Type B pancreatic cell (in vitro differentiated cells): ENCODE measurements around the gene DOCK2. TPM values are rescaled to one million over a fixed set of nuclear protein-coding genes. Genes with fewer than 3 reads are reported as not detected.

ENCODE experiments used
- DNase-seq: peaks from one replicate; pipeline ENCODE4 v3.0.0; 2021; ENCODE audit warnings: mixed read lengths; ENCODE audit not compliant: unreplicated experiment; ENCODE audit errors: extremely low spot score
- H3K27ac Mint-ChIP-seq: 2 replicates; pipeline ENCODE4 v1.8.0; 2021; ENCODE audit warnings: mild to moderate bottlenecking, mixed read lengths
- H3K27me3 Mint-ChIP-seq: 2 replicates; pipeline ENCODE4 v1.8.0; 2021; ENCODE audit warnings: mixed read lengths
- H3K36me3 Mint-ChIP-seq: 2 replicates; pipeline ENCODE4 v1.8.0; 2021; ENCODE audit warnings: mixed read lengths
- H3K4me1 Mint-ChIP-seq: one replicate; pipeline ENCODE4 v1.8.0; 2021; ENCODE audit warnings: mixed read lengths; ENCODE audit not compliant: unreplicated experiment
- H3K4me3 Mint-ChIP-seq: 2 replicates; pipeline ENCODE4 v1.8.0; 2021; ENCODE audit warnings: mild to moderate bottlenecking, mixed read lengths
- H3K9me3 Mint-ChIP-seq: 2 replicates; pipeline ENCODE4 v1.8.0; 2021; ENCODE audit warnings: mixed read lengths
- CTCF ChIP-seq: fragments of 200-600 bp; sonication (generic); conservative IDR thresholded peaks from 2 replicates; pipeline ENCODE4 v1.5.0; 2021; ENCODE audit warnings: antibody characterized with exemption, mild to moderate bottlenecking
- total RNA-seq: library from RNA; stranded (reverse); gene quantifications from 2 replicates; pipeline ENCODE4 v1.2.1, GENCODE V29; 2021; ENCODE audit warnings: low replicate concordance

DOCK2 gene
- total RNA-seq, 1 donor from 2014 or later = 0.82 TPM

- no peak for TF ChIP-seq CTCF
- Mint-ChIP-seq H3K27ac (no peak overlapping the region), H3K4me1 (no peaks in the 10 kb centered on the region), H3K9me3 (peaks cover 5% of the 10 kb centered on the region), H3K4me3 (no peak overlapping the region), H3K36me3 (no peaks in the 10 kb centered on the region), H3K27me3 (peaks cover 37% of the 10 kb centered on the region)
- DNase-seq = no peak
Observed at GRCh38 chr5:169631360-169631759, 5.7 kb upstream of the DOCK2 start.

- Mint-ChIP-seq H3K4me1 (no peaks in the 10 kb centered on the region), H3K27me3 (peaks cover 49% of the 10 kb centered on the region)
- TF ChIP-seq CTCF = no peak
Observed at GRCh38 chr5:169632946-169633345, 4.1 kb upstream of the DOCK2 start.

GRCh38 chr5:169634606-169635005 lies 2.5 kb upstream of the DOCK2 start:
- Mint-ChIP-seq H3K27me3 (peaks cover 62% of the 10 kb centered on the region), H3K27ac (no peak overlapping the region), H3K4me1 (no peaks in the 10 kb centered on the region), H3K4me3 (no peak overlapping the region), H3K36me3 (no peaks in the 10 kb centered on the region), H3K9me3 (peaks cover 5% of the 10 kb centered on the region)
- no peak for DNase-seq
- no peak for TF ChIP-seq CTCF

More at GRCh38 chr5:169632946-169633345, 4.1 kb upstream of the DOCK2 start:
- H3K4me3 Mint-ChIP-seq = no peak overlapping the region
- peaks cover 5% of the 10 kb centered on the region for H3K9me3 Mint-ChIP-seq
- H3K27ac Mint-ChIP-seq = no peak overlapping the region
- no peaks in the 10 kb centered on the region for H3K36me3 Mint-ChIP-seq
- DNase-seq = no peak

GRCh38 chr5:169635936-169636335 lies 1.1 kb upstream of the DOCK2 start:
- DNase-seq = no peak
- no peak overlapping the region for H3K4me3 Mint-ChIP-seq
- no peak for TF ChIP-seq CTCF
- H3K9me3 Mint-ChIP-seq = peaks cover 10% of the 10 kb centered on the region
- H3K27ac Mint-ChIP-seq = no peak overlapping the region
- no peaks in the 10 kb centered on the region for H3K4me1 Mint-ChIP-seq
- H3K27me3 Mint-ChIP-seq = peaks cover 66% of the 10 kb centered on the region
- H3K36me3 Mint-ChIP-seq = no peaks in the 10 kb centered on the region

- H3K27ac Mint-ChIP-seq = no peak overlapping the region
- DNase-seq = no peak
- H3K36me3 Mint-ChIP-seq = no peaks in the 10 kb centered on the region
- H3K27me3 Mint-ChIP-seq = peaks cover 72% of the 10 kb centered on the region
- H3K4me1 Mint-ChIP-seq = no peaks in the 10 kb centered on the region
- no peak overlapping the region for H3K4me3 Mint-ChIP-seq
- H3K9me3 Mint-ChIP-seq = peaks cover 10% of the 10 kb centered on the region
- TF ChIP-seq CTCF = no peak
Observed at GRCh38 chr5:169636477-169637084, 494 bp upstream of the DOCK2 start.
